Left lung (tissue), 10 donors: Measurements from ENCODE around the gene SAYSD1. TPM values are rescaled to one million over a fixed set of nuclear protein-coding genes. Genes with fewer than 3 reads are reported as not detected.

ENCODE experiments used
- ATAC-seq: fragments of 200-7000 bp; cut with Tn5 transposase; one replicate; pipeline ENCODE4 v1.9.1; 2020; ENCODE audit warnings: moderate library complexity
- DNase-seq, 4 donors: peaks; one replicate each; pipeline ENCODE4 v3.0.0-alpha.2; 2013 to 2020
- H3K27ac ChIP-seq, 2 donors: fragments of 200-600 bp; sonication (generic) in 1 of 2; one replicate each; pipeline versions ENCODE4 v1.5.0 to v1.8.0; 2020 to 2021
- H3K27me3 ChIP-seq, 2 donors: fragments of 200-600 bp; sonication (generic) in 1 of 2; one replicate each; pipeline versions ENCODE4 v1.5.0 to v1.8.0; 2020 to 2021
- H3K36me3 ChIP-seq, 2 donors: fragments of 200-600 bp; sonication (generic) in 1 of 2; one replicate each; pipeline versions ENCODE4 v1.5.0 to v1.8.0; 2020 to 2021
- H3K4me1 ChIP-seq, 2 donors: fragments of 200-600 bp; one replicate each; pipeline ENCODE4 v1.8.0; 2021
- H3K4me3 ChIP-seq, 2 donors: fragments of 200-600 bp; sonication (generic) in 1 of 2; one replicate each; pipeline versions ENCODE4 v1.5.0 to v1.8.0; 2020 to 2021; ENCODE audit warnings: mild to moderate bottlenecking in 1 of 2
- H3K9me3 ChIP-seq, 2 donors: fragments of 200-600 bp; sonication (generic) in 1 of 2; one replicate each; pipeline versions ENCODE4 v1.5.0 to v1.8.0; 2020 to 2021
- intact Hi-C, 2 donors: fragments of 100-400 bp; cut with DNase I; formaldehyde crosslinking; loops; one replicate each; pipeline versions ENCODE4 v1.11.2 to v1.14.2; 2022
- polyA plus RNA-seq, 6 donors: library from polyadenylated mRNA; unstranded; fragments of 120-200 nt; gene quantifications; one replicate each; pipeline ENCODE4 v1.2.1, GENCODE V29; 2013; ENCODE audit not compliant: insufficient read length in 6 of 6
- total RNA-seq, 2 donors: library from RNA; stranded (reverse); fragmentation: NEBNext Ultra II Directional; extraction: Animal tissue kit (Norgen Biotek cat#: 25700); gene quantifications; one replicate each; pipeline ENCODE4 v1.2.1, GENCODE V29; 2021
- TF ChIP-seq, protein P1 (sequence below), 2 donors: fragments of 200-600 bp; sonication (generic) in 1 of 2; IDR thresholded peaks; one replicate each; pipeline versions ENCODE4 v1.5.0 to v1.8.0; 2021; ENCODE audit warnings: antibody characterized with exemption in 2 of 2
- donor health status: DM: no; HTN: yes; CAD: no.
- donor health status: DM: no; HTN: no; CAD: no.

SAYSD1 gene
- total and polyA plus RNA-seq, 8 donors = 15.4 to 24.0 (median 21.6) TPM

- ATAC-seq (no peak), DNase-seq (no peak)
- intact Hi-C loops = no loop called here
- no peak overlapping the region for H3K27ac ChIP-seq
- no peaks in the 10 kb centered on the region for H3K27me3 ChIP-seq
- peaks cover 7 to 28% of the 10 kb centered on the region in 2 donors for H3K4me1 ChIP-seq
- peaks cover 0 to 21% of the 10 kb centered on the region in 2 donors for H3K36me3 ChIP-seq
- no peaks in the 10 kb centered on the region for H3K9me3 ChIP-seq
- TF ChIP-seq, protein P1, sequence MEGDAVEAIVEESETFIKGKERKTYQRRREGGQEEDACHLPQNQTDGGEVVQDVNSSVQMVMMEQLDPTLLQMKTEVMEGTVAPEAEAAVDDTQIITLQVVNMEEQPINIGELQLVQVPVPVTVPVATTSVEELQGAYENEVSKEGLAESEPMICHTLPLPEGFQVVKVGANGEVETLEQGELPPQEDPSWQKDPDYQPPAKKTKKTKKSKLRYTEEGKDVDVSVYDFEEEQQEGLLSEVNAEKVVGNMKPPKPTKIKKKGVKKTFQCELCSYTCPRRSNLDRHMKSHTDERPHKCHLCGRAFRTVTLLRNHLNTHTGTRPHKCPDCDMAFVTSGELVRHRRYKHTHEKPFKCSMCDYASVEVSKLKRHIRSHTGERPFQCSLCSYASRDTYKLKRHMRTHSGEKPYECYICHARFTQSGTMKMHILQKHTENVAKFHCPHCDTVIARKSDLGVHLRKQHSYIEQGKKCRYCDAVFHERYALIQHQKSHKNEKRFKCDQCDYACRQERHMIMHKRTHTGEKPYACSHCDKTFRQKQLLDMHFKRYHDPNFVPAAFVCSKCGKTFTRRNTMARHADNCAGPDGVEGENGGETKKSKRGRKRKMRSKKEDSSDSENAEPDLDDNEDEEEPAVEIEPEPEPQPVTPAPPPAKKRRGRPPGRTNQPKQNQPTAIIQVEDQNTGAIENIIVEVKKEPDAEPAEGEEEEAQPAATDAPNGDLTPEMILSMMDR (IDR thresholded peaks at IDR 0.05) = no peak
- H3K4me3 ChIP-seq = no peak overlapping the region
Measured at GRCh38 chr6:39111280-39111679, 3.7 kb downstream of the SAYSD1 start.

GRCh38 chr6:39108041-39108839 is 6.7 kb downstream of the SAYSD1 start:
- TF ChIP-seq, protein P1 (IDR thresholded peaks at IDR 0.05) = no peak
- Histone ChIP-seq H3K27ac (no peak overlapping the region), H3K36me3 (peaks cover 0 to 32% of the 10 kb centered on the region in 2 donors), H3K27me3 (no peaks in the 10 kb centered on the region), H3K9me3 (no peaks in the 10 kb centered on the region), H3K4me3 (no peak overlapping the region), H3K4me1 (peaks cover 3 to 8% of the 10 kb centered on the region in 2 donors)
- DNase-seq = no peak
- no peak for ATAC-seq
- intact Hi-C loops = no loop called here

- TF ChIP-seq, protein P1 (IDR thresholded peaks at IDR 0.05) = no peak
- intact Hi-C loops = no loop called here
- DNase-seq (no peak), ATAC-seq (no peak)
- H3K27ac ChIP-seq = no peak overlapping the region
- H3K36me3 ChIP-seq = peaks cover 0 to 32% of the 10 kb centered on the region in 2 donors
- H3K4me3 ChIP-seq = no peak overlapping the region
- peaks cover 3% of the 10 kb centered on the region in 2 donors for H3K4me1 ChIP-seq
- H3K27me3 ChIP-seq = no peaks in the 10 kb centered on the region
- H3K9me3 ChIP-seq = no peaks in the 10 kb centered on the region
Measured at GRCh38 chr6:39107641-39108040, 7.3 kb downstream of the SAYSD1 start.

DNA sequence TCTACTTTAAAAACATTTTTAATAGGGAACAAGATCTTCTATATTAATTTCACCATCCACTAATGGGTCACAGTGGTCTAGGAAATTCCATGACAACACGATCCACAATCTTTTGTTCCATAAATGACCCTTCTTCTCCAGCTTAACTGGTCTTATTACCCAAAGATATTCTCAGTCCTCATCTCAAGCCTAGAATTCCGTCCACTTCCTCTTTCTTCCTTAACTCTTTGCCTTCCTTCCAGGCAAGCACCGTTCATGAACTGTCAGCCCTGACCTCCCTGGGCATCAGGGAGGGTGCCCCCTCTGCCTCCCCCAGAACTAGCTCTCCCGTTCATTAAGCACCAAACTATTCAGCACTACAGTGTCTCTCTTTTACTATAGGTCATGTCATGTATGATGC is 8.0 kb downstream of the SAYSD1 start:
- ATAC-seq = no peak
- intact Hi-C loops = no loop called here
- no peaks in the 10 kb centered on the region for H3K9me3 ChIP-seq
- peaks cover 0 to 32% of the 10 kb centered on the region in 2 donors for H3K36me3 ChIP-seq
- peaks cover 3% of the 10 kb centered on the region in 2 donors for H3K4me1 ChIP-seq
- no peak overlapping the region for H3K27ac ChIP-seq
- no peak overlapping the region for H3K4me3 ChIP-seq
- no peak for DNase-seq
- TF ChIP-seq, protein P1 (IDR thresholded peaks at IDR 0.05) = no peak
- no peaks in the 10 kb centered on the region for H3K27me3 ChIP-seq

- DNase-seq (no peak), ATAC-seq (peak; percentile 84)
- no peaks in the 10 kb centered on the region for H3K9me3 ChIP-seq
- no peak overlapping the region for H3K4me3 ChIP-seq
- intact Hi-C loops = no loop called here
- H3K27ac ChIP-seq = no peak overlapping the region
- no peaks in the 10 kb centered on the region for H3K27me3 ChIP-seq
- TF ChIP-seq, protein P1 (IDR thresholded peaks at IDR 0.05) = no peak
- H3K36me3 ChIP-seq = peaks cover 0 to 21% of the 10 kb centered on the region in 2 donors
- peaks cover 3 to 7% of the 10 kb centered on the region in 2 donors for H3K4me1 ChIP-seq
Measured at GRCh38 chr6:39104528-39104927, 10.5 kb downstream of the SAYSD1 start.
